Stomach (tissue), 9 donors: ENCODE results near the gene SGCA. TPM values are rescaled to one million over a fixed set of nuclear protein-coding genes. Genes with fewer than 3 reads are reported as not detected.

Source experiments
- DNase-seq, 2 donors: peaks; one replicate each; pipeline versions ENCODE4 v3.0.0 to v3.0.0-alpha.2; 2013 to 2019
- H3K27ac ChIP-seq, 5 donors: fragments of 200-600 bp in 4 of 5; sonication (generic) in 4 of 5; one replicate each; pipeline ENCODE4 v1.5.1; 2013 to 2019; ENCODE audit warnings: mild to moderate bottlenecking in 1 of 5, moderate library complexity in 1 of 5
- H3K27me3 ChIP-seq, 3 donors: fragments of 200-600 bp; sonication (generic); one replicate each; pipeline ENCODE4 v1.5.1; 2017 to 2019; ENCODE audit warnings: mixed run types in 1 of 3
- H3K36me3 ChIP-seq, 4 donors: fragments of 200-600 bp; sonication (generic); 1 replicate in 3 of 4; 2 replicates in 1 of 4; pipeline ENCODE4 v1.5.1; 2016 to 2019
- H3K4me1 ChIP-seq, 4 donors: fragments of 200-600 bp; sonication (generic); one replicate each; pipeline ENCODE4 v1.5.1; 2016 to 2019
- H3K4me3 ChIP-seq, 4 donors: fragments of 200-600 bp; sonication (generic) in 3 of 4; one replicate each; pipeline ENCODE4 v1.5.1; 2016 to 2019; ENCODE audit warnings: mild to moderate bottlenecking in 1 of 4
- H3K9me3 ChIP-seq, 4 donors: fragments of 200-600 bp; sonication (generic); one replicate each; pipeline ENCODE4 v1.5.1; 2016 to 2019
- CTCF ChIP-seq, 7 experiments: fragments of 450-650 bp in 4 of 7; fragments of 200-600 bp in 3 of 7; sonication (generic) in 3 of 7; IDR thresholded peaks; one replicate each; pipeline ENCODE4 v1.5.1; 2016 to 2019; ENCODE audit warnings: antibody characterized with exemption in 7 of 7, control low read depth in 2 of 7, mild to moderate bottlenecking in 1 of 7
- EP300 ChIP-seq: sonication (generic); formaldehyde crosslinking; IDR thresholded peaks from one replicate; pipeline ENCODE4 v1.6.1; 2017; ENCODE audit warnings: antibody characterized with exemption
- POLR2A ChIP-seq, 4 donors: fragments of 450-650 bp; IDR thresholded peaks; one replicate each; pipeline ENCODE4 v1.6.1; 2016; ENCODE audit warnings: antibody characterized with exemption in 4 of 4, control low read depth in 2 of 4, mild to moderate bottlenecking in 1 of 4, moderate library complexity in 1 of 4
- POLR2AphosphoS5 ChIP-seq, 3 donors: sonication (generic); formaldehyde crosslinking; IDR thresholded peaks; one replicate each; pipeline ENCODE4 v1.6.1; 2016; ENCODE audit warnings: antibody characterized with exemption in 3 of 3
- WGBS, 5 donors: extraction: QIAGEN DNeasy Blood & Tissue Kit in 3 of 5; methylation state at CpG; one replicate each; pipeline versions ENCODE4 v1.1.5 to v1.1.7; 2013 to 2018; 5-methylcytosine and 5-hydroxymethylcytosine counted together
- intact Hi-C: fragments of 100-400 bp; cut with DNase I; formaldehyde crosslinking; loops from one replicate; pipeline ENCODE4 v1.15.1; 2023; ENCODE audit warnings: low total_unique reads
- polyA plus RNA-seq, 3 donors: library from polyadenylated mRNA; stranded (reverse); fragments of 200-250 nt; gene quantifications; one replicate each; pipeline ENCODE4 v1.2.3, GENCODE V29; 2013
- total RNA-seq, 5 donors: library from RNA; depleted of rRNA; stranded (reverse); fragments of >200 nt; gene quantifications; one replicate each; pipeline versions ENCODE4 v1.1.0 to v1.2.3, GENCODE V29; 2014 to 2016
- donor health status: healthy with polysubstance abuse.
- donor health status: Bipolar disorder and iron deficiency.
- donor health status: healthy.

Gene SGCA
- total and polyA plus RNA-seq, 8 donors: 5.4 to 89.3 (median 15.1) TPM

GRCh38 chr17:50143461-50144176 lies 22.2 kb upstream of the SGCA start:
- H3K4me3 ChIP-seq: no peak overlapping the region
- no peak overlapping the region for H3K27ac ChIP-seq
- no peaks in the 10 kb centered on the region for H3K27me3 ChIP-seq
- no peaks in the 10 kb centered on the region for H3K9me3 ChIP-seq
- no peak for DNase-seq
- peaks cover 40 to 85% (median 67%) of the 10 kb centered on the region in 4 donors for H3K4me1 ChIP-seq
- 89 to 94% (median 92%) methylated on average over 20 of the region's 20 CpGs for WGBS, 5 donors
- H3K36me3 ChIP-seq: peaks cover 53 to 75% (median 72%) of the 10 kb centered on the region in 4 donors
- TF ChIP-seq CTCF (IDR thresholded peaks at IDR 0.05) (no peak), POLR2A (IDR thresholded peaks at IDR 0.05) (no peak), EP300 (no peak), POLR2AphosphoS5 (IDR thresholded peaks at IDR 0.05) (no peak)
- intact Hi-C loops: loop anchor here (5.0 kb wide), 1 partner anchor 36 kb away; no protein-coding TSS in a partner anchor

GRCh38 chr17:50144355-50144754 lies 21.4 kb upstream of the SGCA start:
- no peak overlapping the region for H3K4me3 ChIP-seq
- DNase-seq: no peak
- TF ChIP-seq EP300: no peak
- no peak for TF ChIP-seq POLR2AphosphoS5 (IDR thresholded peaks at IDR 0.05)
- TF ChIP-seq POLR2A (IDR thresholded peaks at IDR 0.05): no peak
- TF ChIP-seq CTCF (IDR thresholded peaks at IDR 0.05): no peak
- peaks cover 45 to 67% (median 64%) of the 10 kb centered on the region in 4 donors for H3K36me3 ChIP-seq
- H3K27me3 ChIP-seq: no peaks in the 10 kb centered on the region
- H3K27ac ChIP-seq: peak overlapping the region in 1 of 5 donors; percentile 97
- H3K4me1 ChIP-seq: peaks cover 41 to 90% (median 75%) of the 10 kb centered on the region in 4 donors
- intact Hi-C loops: loop anchor here (5.0 kb wide), 1 partner anchor 37 kb away; no protein-coding TSS in a partner anchor
- no peaks in the 10 kb centered on the region for H3K9me3 ChIP-seq
- WGBS, 5 donors: 73 to 83% (median 79%) methylated on average over 6 of the region's 6 CpGs

DNA sequence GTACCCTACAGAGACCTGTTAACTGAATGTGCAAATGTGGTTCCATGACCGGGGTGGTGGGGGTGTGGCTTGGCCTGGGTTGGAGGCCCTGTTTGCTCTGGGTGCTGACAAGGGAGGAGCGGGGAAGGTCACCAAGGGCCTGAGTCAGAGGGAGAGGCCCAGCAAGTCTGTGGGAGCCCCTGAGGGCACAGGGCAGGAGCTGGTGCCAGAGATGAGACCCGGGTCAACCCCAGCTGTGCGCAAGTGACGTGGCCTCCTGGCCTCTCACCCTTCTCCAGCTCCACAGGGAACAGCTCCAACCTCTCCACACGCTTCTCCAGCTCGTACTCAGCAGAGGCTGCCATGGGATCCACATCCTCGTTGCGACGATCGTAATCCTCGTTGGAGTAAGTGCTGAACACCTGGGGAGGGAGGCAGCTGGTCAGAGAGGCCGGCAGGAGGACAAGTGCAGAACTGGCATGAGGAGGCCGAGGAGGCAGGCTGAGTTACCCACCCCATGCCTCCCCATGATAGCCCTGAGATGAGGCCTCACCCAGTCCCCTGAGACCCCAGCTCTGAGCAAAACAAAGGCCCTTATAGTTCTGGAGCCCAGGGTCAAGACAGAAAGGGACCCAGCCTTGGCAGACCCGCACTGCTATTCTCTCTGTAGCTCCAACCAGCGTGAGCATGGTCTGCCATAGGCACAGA lies 20.8 kb upstream of the SGCA start:
- Histone ChIP-seq H3K9me3 (no peaks in the 10 kb centered on the region), H3K4me3 (no peak overlapping the region), H3K4me1 (peaks cover 45 to 86% (median 72%) of the 10 kb centered on the region in 4 donors), H3K27ac (peak overlapping the region in 2 of 5 donors; percentile 93 to 97), H3K36me3 (peaks cover 40 to 61% (median 58%) of the 10 kb centered on the region in 4 donors), H3K27me3 (no peaks in the 10 kb centered on the region)
- intact Hi-C loops: loop anchor here (5.0 kb wide), 1 partner anchor 38 kb away; no protein-coding TSS in a partner anchor
- WGBS, 5 donors: 64 to 75% (median 74%) methylated on average over 13 to 16 of the region's 16 CpGs
- no peak for TF ChIP-seq CTCF (IDR thresholded peaks at IDR 0.05)
- no peak for TF ChIP-seq POLR2AphosphoS5 (IDR thresholded peaks at IDR 0.05)
- no peak for TF ChIP-seq EP300
- peak in 1 of 2 donors; percentile 44 for DNase-seq

GRCh38 chr17:50145532-50146229 lies 20.1 kb upstream of the SGCA start:
- no peak for DNase-seq
- Histone ChIP-seq H3K4me3 (peak overlapping the region in 2 of 4 donors; percentile 86 to 93), H3K27ac (peak overlapping the region in 4 of 5 donors; percentile 7 to 97 (median 50)), H3K4me1 (peaks cover 38 to 82% (median 66%) of the 10 kb centered on the region in 4 donors), H3K36me3 (peaks cover 35 to 54% (median 51%) of the 10 kb centered on the region in 4 donors), H3K27me3 (no peaks in the 10 kb centered on the region), H3K9me3 (no peaks in the 10 kb centered on the region)
- intact Hi-C loops: no loop called here
- 65 to 78% (median 70%) methylated on average over 10 to 11 of the region's 11 CpGs for WGBS, 5 donors
- no peak for TF ChIP-seq CTCF (IDR thresholded peaks at IDR 0.05)
- no peak for TF ChIP-seq EP300
- no peak for TF ChIP-seq POLR2A (IDR thresholded peaks at IDR 0.05)
- no peak for TF ChIP-seq POLR2AphosphoS5 (IDR thresholded peaks at IDR 0.05)
